BE2C (cell line): ENCODE measurements around the gene FBLN2.

Experiments
- DNase-seq: peaks from one replicate; pipeline ENCODE4 v3.0.0-alpha.2; 2020
- H3K27me3 ChIP-seq: fragments of 250-450 bp; sonication (Bioruptor Pico); 2 replicates; pipeline ENCODE4 v1.5.1; 2020; ENCODE audit warnings: mild to moderate bottlenecking
- H3K36me3 ChIP-seq: fragments of 250-450 bp; sonication (Bioruptor Pico); 2 replicates; pipeline ENCODE4 v1.5.1; 2020; ENCODE audit warnings: mild to moderate bottlenecking
- H3K4me1 ChIP-seq: fragments of 250-450 bp; sonication (Bioruptor Pico); 2 replicates; pipeline ENCODE4 v1.5.1; 2020
- H3K4me3 ChIP-seq: 2 replicates; pipeline ENCODE4 v1.5.1; 2011; ENCODE audit warnings: low read depth, low read length
- H3K9me3 ChIP-seq: fragments of 250-450 bp; sonication (Bioruptor Pico); 2 replicates; pipeline ENCODE4 v1.5.1; 2020
- CTCF ChIP-seq: IDR thresholded peaks from 2 replicates; pipeline ENCODE4 v1.5.1; 2012; ENCODE audit warnings: mild to moderate bottlenecking, low read depth, low read length

FBLN2 gene

GRCh38 chr3:13556207-13556606 lies 7.3 kb downstream of the FBLN2 start:
- Histone ChIP-seq H3K4me1 (no peaks in the 10 kb centered on the region), H3K27me3 (no peaks in the 10 kb centered on the region), H3K36me3 (no peaks in the 10 kb centered on the region), H3K4me3 (no peak overlapping the region), H3K9me3 (no peaks in the 10 kb centered on the region)
- TF ChIP-seq CTCF: no peak
- no peak for DNase-seq

- Histone ChIP-seq H3K27me3 (no peaks in the 10 kb centered on the region), H3K36me3 (no peaks in the 10 kb centered on the region), H3K9me3 (no peaks in the 10 kb centered on the region), H3K4me1 (no peaks in the 10 kb centered on the region), H3K4me3 (no peak overlapping the region)
- no peak for TF ChIP-seq CTCF
- no peak for DNase-seq
These were observed 8.0 kb downstream of the FBLN2 start for GRCh38 chr3:13556917-13557316.

- no peak for TF ChIP-seq CTCF
- H3K27me3 ChIP-seq: no peaks in the 10 kb centered on the region
- no peaks in the 10 kb centered on the region for H3K36me3 ChIP-seq
- DNase-seq: no peak
- no peak overlapping the region for H3K4me3 ChIP-seq
- H3K9me3 ChIP-seq: no peaks in the 10 kb centered on the region
- H3K4me1 ChIP-seq: no peaks in the 10 kb centered on the region
These were observed 8.5 kb downstream of the FBLN2 start for GRCh38 chr3:13557417-13557816.

GRCh38 chr3:13557926-13558325 lies 9.0 kb downstream of the FBLN2 start:
- Histone ChIP-seq H3K4me3 (no peak overlapping the region), H3K27me3 (no peaks in the 10 kb centered on the region), H3K4me1 (no peaks in the 10 kb centered on the region), H3K36me3 (no peaks in the 10 kb centered on the region), H3K9me3 (no peaks in the 10 kb centered on the region)
- DNase-seq: no peak
- TF ChIP-seq CTCF: no peak

- Histone ChIP-seq H3K4me1 (no peaks in the 10 kb centered on the region), H3K27me3 (no peaks in the 10 kb centered on the region), H3K36me3 (no peaks in the 10 kb centered on the region), H3K4me3 (no peak overlapping the region), H3K9me3 (no peaks in the 10 kb centered on the region)
- DNase-seq: no peak
- no peak for TF ChIP-seq CTCF
These were observed 9.7 kb downstream of the FBLN2 start for GRCh38 chr3:13558651-13559050.

- TF ChIP-seq CTCF: no peak
- peaks cover 4% of the 10 kb centered on the region; the same call in 1 of the 2 replicates for H3K4me1 ChIP-seq
- H3K9me3 ChIP-seq: no peaks in the 10 kb centered on the region
- no peak overlapping the region for H3K4me3 ChIP-seq
- no peaks in the 10 kb centered on the region for H3K36me3 ChIP-seq
- DNase-seq: no peak
- no peaks in the 10 kb centered on the region for H3K27me3 ChIP-seq
These were observed 11.0 kb downstream of the FBLN2 start for GRCh38 chr3:13559764-13560525.
